Posterior vena cava (tissue), 2 donors: ENCODE results near the gene XPC. TPM values are rescaled to one million over a fixed set of nuclear protein-coding genes. Genes with fewer than 3 reads are reported as not detected.

ENCODE experiments used
- DNase-seq: peaks from one replicate; pipeline ENCODE4 v3.0.0-alpha.2; 2020; ENCODE audit warnings: low spot score
- intact Hi-C, 2 donors: fragments of 100-400 bp; cut with DNase I; formaldehyde crosslinking; loops; one replicate each; pipeline versions ENCODE4 v1.14.1 to v1.14.2; 2022 to 2023
- total RNA-seq, 2 donors: library from RNA; stranded (reverse); fragmentation: NEBNext Ultra II Directional; extraction: Animal tissue kit (Norgen Biotek cat#: 25700); gene quantifications; one replicate each; pipeline ENCODE4 v1.2.1, GENCODE V29; 2021
- donor health status: DM: yes; HTN: yes; CAD: no.
- donor health status: DM: yes; HTN: yes; CAD: no.

The XPC gene
- total RNA-seq, 2 donors from 2014 or later: 19.8 to 24.0 TPM

DNA sequence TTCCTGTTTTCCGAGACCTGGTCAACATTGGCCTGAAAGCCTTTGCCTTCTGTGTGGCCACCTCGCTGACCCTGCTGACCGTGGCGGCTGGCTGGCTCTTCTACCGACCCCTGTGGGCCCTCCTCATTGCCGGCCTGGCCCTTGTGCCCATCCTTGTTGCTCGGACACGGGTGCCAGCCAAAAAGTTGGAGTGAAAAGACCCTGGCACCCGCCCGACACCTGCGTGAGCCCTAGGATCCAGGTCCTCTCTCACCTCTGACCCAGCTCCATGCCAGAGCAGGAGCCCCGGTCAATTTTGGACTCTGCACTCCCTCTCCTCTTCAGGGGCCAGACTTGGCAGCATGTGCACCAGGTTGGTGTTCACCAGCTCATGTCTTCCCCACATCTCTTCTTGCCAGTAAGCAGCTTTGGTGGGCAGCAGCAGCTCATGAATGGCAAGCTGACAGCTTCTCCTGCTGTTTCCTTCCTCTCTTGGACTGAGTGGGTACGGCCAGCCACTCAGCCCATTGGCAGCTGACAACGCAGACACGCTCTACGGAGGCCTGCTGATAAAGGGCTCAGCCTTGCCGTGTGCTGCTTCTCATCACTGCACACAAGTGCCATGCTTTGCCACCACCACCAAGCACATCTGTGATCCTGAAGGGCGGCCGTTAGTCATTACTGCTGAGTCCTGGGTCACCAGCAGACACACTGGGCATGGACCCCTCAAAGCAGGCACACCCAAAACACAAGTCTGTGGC is 36.6 kb downstream of the XPC start:
- intact Hi-C loops: no loop called here
- peak; percentile 68 for DNase-seq

DNA sequence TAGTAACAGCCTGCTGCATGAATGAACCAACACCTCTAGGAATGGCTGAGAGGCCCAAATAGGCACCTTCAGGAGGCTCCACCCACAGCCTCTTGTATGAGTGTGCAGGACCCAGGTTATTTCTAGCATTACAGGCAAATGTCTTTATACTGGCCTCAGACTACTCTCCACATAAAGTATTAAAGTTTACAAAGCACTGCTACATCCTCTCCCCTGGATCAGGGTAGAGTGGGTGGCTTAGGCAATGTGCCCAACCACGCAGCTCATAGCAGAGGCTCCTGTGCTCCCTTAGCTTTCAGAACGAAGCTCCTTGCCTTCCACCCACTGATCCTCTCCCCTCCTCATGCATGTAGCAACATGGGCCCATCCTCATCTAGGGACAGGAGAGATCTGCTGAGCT is 37.3 kb downstream of the XPC start:
- peak; percentile 30 for DNase-seq
- intact Hi-C loops: no loop called here

DNA sequence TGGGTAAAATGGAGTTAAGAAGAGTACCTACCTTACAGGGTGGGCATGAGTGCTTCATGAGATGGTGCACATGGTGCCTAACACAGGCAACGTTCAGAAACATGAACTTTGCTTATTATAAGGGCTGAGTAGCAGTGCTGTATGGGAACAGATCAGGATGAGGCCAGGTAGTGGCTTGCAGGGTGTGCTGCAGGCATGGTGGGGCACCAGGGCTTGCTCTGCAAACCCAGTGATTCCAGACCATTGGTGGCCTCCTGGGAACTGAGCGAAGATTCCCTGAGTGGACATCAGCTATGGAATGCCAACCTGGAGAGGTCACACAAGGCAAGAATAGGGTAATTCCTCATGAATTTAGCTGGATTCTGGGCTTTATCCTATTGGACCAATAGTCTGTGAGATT is 37.7 kb downstream of the XPC start:
- intact Hi-C loops: no loop called here
- DNase-seq: no peak

DNA sequence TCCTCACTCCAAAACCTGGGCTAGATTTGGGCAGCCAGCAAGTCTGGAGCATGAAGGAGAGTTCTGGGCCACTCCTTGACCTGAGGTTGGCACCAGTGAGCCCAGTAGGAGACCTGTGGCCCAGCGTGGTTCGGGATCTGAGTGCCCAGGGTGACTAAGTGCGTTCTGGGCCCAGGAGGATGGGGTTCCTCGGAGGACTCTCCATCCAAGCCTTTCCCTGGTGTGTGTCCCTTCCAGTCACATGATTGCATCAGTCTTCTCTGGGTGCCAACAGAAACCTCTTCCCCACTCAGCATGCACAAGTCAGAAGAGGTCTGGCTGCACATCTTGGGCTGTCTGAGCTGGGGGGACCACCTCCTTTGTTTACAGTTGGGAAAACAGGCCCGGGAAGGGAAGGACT is 38.6 kb downstream of the XPC start:
- DNase-seq: no peak
- intact Hi-C loops: no loop called here

DNA sequence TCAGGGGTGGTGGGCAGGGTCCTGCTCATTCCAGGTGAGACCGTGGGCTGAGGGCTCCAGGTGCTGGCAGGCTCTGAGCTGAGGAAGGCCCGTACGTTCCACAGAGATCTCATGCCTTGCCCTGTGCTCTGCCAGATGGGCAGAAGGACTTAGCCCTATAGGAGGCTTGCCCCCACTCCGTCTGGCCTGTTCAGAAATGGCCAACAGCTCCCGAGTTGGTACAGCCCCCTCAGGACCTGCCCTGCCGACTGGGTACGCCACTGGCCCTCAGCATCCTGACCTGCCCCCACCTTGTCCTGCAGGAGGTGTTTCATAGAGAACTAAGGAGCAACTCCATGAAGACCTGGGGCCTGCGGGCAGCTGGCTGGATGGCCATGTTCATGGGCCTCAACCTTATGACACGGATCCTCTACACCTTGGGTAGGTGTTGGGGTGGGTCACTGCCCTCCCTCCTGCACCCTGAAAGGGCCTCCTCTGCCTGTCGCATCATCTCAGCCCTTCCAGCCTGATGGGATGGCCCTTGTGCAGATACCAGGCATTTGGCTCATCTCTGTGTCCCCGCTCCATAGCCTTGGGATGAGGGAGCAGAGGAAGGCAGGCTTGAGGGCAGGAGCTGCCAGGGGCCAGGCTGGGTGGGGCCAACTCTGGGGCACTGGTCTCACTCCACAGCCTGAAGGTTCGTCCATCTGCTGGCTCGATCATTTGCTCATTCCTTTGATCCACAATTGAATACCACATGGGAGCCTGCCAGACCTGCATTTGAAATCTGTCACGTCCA is 39.3 kb downstream of the XPC start:
- intact Hi-C loops: no loop called here

DNA sequence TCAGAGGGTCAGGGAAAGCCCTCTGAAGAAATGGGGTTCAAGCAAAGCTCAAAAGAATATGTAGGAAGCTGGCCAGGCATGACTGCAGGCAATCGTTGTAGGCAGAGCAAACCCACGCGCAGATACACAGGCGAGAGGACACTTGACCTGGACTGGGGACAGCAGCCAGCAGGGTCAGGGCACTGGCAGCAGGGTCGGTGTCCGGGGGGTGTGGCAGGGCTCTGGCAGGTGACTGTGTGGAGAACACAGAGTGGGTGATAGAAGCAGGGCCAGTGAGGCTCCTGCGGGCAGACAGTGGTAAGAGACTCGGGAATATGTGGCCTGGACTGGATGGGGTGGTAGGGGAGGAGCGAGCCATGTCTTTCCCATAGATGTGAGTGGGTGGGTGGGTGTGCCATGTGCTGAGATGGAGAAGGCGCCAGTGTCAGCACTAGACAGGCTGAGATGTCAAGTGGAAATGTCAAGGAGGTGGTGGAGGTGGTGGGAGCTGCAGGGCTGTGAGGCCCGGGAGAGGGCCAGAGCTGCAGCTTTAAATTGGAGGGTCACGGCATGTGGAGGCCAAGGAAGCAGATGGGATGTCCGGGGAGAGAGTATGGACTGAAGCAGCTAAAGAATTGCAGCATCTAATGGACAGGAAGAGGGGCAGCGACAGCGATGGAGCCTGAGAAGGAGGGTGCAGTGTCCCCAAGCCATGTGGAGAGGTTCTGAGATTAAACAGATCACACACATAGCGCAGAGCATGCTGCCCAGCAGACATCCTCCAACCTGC is 40.1 kb downstream of the XPC start:
- intact Hi-C loops: no loop called here
- no peak for DNase-seq

More for the DNA sequence above, 39.3 kb downstream of the XPC start:
- no peak for DNase-seq

DNA sequence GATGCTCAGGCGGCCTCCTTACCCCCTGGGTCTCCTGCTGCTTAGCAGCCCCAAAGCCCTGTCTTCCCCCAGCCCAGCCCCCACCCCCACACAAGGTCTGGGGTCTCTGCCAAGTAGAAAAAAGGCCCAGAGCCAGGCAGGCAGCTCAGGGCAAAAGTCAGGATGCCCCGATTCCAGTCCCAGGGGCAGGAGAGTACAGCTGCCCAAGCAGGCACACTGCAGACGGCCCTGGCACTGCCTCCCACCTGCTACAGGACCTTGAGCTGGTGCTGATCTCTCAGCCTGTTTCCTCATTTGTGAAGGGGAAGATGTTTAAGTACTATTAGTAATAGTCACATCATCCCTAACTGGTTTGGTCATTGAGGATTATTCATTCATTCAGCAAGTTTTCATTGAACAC is 41.0 kb downstream of the XPC start:
- intact Hi-C loops: no loop called here
- DNase-seq: no peak

DNA sequence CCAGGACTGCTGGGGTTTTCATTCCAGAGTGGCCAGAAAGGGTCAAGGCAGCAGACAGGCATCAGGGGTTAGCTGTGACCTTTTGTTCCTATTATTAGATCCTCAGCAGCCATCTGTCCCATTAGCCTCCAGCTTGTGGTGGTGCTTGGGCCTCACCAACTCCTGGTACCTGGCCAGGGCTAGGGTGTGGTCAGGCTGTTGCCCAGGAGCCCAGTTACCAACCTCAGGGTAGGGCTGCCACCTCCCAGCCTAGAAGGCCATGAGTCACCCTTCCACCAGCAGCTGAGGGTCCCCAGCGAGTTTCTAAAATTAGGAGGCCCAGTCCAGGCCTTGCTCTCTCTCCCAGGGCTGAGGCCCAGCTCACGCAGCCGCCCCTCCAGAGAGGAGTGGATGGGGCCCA is 41.4 kb downstream of the XPC start:
- intact Hi-C loops: no loop called here
- DNase-seq: no peak

DNA sequence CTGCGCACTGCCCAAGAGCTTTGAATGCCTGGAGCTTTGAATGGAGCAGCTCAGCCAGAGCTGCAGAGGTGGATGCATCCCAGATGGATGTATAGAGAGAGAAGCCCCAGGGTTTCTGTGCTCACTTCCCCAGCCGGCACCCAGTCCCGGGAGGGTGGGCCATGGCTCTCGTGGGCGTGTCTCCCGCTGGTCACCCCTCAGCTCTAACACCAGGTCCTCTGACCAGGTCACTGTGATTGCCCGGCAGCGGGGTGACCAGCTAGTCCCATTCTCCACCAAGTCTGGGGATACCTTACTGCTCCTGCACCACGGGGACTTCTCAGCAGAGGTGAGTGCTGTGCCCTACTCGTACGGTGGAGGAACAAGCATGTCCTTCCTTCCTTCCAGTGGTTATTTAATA is 42.8 kb downstream of the XPC start:
- intact Hi-C loops: no loop called here
- DNase-seq: no peak

DNA sequence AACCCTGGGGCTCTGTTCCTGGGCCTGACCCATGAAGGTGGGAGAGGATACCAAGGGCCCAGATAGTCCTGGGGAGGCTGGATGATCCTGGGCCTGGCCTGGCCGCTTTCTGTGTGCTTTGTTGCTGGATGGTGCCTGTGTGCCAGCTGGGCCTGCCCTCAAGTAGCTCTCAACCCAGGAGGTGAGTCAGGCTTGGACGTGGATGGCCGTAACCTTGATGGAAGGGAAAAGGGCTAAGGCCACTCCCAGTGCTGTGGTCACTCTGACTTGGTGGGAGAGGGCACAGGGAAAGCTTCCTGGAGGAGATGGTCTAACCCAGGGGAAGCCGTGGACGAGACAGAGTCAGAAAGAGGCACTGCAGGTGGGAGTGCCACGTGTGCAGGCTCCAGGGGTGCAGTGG is 44.1 kb downstream of the XPC start:
- no peak for DNase-seq
- intact Hi-C loops: no loop called here

DNA sequence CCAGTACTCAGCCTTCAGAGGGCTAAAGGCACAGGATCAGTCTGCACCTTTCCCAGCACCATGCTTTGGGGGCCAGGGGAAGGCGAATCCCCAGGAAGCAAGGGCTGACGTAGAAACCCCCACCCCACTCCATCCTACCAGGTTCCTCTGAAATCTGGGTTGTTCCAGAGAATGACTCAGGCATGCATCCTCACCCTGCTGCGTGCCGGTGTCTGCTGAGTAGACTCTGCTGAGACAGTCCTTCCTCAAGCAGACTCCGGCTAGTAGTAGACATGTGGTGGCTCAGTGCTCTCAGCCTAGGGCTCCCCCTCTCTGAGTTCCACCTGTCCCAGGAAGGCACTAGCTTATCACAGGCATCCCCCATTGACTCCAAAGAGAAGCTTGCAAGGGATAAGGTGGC is 44.5 kb downstream of the XPC start:
- intact Hi-C loops: no loop called here
- no peak for DNase-seq

DNA sequence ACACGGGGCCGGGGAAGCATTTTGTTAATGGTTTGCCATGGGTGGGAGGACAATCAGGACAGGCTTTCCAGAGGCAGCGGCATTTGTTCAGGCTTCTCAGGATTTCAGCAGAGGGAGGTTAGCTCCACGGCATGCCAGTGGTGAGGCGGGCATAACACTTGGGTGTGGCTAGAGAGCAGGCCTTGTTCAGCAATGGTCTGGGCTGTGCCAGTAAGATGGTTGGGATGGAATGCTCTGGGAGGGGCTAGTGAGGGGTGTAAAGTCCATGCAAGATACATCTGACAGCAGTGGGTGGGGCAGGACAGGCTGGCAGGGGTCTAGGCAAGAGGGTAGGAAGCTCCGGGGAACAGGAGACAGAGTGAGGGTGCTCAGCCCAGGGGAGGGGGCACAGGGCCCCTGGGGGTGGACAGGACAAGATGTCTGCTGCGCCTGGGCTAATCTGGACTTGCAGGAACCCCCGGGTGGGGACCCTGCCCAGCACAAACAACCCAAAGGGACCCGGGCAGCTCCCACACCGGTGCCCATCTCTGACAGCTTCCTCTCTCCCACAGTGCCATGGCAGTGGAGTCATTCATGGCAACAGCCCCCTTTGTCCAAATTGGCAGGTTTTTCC is 45.1 kb downstream of the XPC start:
- no peak for DNase-seq
- intact Hi-C loops: no loop called here

DNA sequence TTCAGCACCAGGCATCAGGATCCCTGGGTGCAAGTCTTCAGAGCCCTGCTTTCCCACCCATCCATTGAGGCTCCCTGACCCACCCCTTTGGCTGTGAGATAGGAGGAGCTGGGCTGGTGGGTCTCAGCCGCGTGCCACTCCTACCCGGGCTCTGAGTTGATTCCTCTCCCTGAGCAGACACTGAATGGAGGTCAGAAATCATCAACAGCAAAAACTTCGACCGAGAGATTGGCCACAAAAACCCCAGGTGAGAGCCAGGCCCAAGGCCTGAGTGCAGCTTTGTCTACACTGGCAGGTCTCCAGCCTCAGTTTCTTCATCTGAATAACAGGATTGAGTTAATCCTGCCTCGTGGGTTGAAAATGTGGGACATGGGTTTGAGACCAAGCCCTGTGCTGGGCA is 45.7 kb downstream of the XPC start:
- DNase-seq: no peak

DNA sequence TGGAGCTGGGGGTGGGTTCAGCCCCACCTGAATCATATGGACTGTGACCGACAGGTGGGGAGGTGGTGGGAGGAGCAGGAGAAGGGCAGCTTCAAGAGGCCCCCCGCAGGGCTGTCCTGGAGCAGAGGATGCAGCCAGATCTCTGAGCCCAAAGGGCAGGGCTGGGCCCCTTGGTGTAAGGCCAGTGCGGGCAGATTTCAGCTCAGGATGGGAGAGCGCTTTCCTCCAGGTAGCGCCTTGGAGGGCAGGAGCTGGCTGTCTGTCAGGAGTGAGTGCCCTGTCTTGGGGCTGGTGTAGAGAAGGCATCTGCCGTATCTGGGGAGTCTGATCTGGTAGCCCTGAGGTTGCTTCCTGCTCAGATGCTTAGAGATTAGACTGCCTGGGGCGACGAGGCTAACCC is 46.3 kb downstream of the XPC start:
- intact Hi-C loops: no loop called here
- DNase-seq: no peak

More for the DNA sequence above, 45.7 kb downstream of the XPC start:
- intact Hi-C loops: no loop called here

DNA sequence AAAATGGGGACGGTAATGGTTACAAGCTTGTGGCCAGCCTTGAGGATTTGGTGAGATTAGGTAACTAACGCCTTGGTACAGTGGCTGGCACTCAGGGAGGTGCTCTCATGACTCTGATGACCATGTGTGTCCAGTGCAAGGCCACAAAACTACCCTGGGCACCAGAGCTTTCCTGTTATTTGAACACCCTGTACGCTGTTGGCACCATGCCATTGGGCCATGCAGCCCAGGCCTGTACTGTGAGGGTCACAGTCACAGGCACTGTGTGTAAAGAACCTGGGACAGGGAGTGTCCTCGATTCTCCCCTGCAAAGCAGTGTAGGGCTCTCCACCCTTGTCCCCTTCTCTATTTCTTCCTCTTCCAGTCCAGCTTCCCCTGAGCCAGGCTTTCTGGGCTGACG is 47.3 kb downstream of the XPC start:
- DNase-seq: no peak
- intact Hi-C loops: no loop called here

DNA sequence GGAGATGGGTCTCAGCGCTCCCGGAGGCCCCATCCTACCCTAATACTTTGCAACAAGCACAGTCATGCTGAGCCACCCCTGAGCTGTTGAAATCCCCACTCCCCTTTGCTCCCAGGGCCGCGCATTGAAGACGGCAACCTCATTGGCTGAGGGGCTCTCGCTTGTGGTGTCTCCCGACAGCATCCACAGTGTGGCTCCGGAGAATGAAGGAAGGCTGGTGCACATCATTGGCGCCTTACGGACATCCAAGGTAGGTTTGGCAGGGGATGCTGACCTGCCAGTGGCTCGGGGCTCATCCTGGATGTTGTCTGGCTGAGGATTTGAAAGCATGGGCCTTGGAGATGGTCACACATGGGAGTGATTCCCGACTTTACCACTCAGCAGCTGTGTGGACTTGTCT is 47.7 kb downstream of the XPC start:
- intact Hi-C loops: no loop called here
- DNase-seq: no peak

DNA sequence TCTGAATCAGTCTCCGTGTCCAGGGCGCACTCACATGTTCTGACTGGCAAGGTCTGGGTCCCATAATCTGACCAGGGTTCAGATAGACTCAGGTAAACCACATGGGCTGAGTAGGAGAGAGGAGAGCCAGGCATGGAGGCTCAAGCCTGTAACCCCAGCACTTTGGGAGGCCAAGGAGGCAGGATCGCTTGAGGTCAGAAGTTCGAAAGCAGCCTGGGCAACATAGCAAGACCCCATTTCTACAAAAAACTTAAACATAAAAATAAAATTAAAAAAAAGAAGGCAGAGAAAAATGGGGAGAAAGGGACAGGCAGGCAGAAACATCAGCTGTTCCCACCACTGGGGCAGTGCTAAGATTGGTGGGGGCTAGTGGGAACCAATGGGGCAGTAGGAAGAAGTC is 48.2 kb downstream of the XPC start:
- intact Hi-C loops: no loop called here
- no peak for DNase-seq

DNA sequence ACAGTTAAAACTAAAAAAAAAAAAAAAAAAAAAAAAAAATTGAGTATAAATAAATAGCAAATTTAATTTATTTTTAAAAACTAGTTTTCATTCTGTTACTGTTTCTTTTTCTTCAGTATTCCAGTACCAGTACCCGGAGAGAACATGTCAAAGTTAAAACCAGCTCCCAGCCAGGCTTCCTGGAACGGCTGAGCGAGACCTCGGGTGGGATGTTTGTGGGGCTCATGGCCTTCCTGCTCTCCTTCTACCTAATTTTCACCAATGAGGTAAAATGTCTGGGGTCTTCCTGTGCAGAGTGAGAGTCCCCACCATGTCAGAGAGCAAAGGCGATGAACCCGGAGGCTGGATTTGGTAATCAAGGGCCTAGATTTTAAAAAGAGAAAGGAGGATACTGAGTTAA is 49.1 kb downstream of the XPC start:
- intact Hi-C loops: loop anchor here in 1 of 2 donors (10.0 kb wide), 3 partner anchors 46 to 336 kb away; partner anchors contain the start of genes LSM3 and XPC
- no peak for DNase-seq

DNA sequence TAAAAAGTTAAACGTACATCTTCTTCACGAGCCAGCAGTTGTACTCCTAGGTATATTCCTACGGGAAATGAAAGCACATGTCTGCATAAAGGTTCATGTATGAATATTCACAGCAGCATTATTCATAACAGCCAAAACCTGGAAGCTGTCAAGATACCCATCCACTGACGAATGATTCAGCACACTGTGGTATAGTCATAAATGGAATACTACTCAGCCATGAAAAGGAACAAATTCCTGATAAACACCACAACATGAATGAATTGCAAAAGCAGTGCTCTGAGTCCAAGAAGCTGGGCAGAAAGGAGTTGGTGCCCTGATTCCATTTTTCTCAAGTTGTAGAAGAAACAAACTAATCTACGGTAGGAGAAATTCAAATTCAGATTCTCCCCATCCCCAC is 49.7 kb downstream of the XPC start:
- intact Hi-C loops: loop anchor here in 1 of 2 donors (10.0 kb wide), 3 partner anchors 46 to 336 kb away; partner anchors contain the start of genes LSM3 and XPC

More for the DNA sequence above, 49.7 kb downstream of the XPC start:
- no peak for DNase-seq
